ENCODE data around the gene PPA2.

DNA sequence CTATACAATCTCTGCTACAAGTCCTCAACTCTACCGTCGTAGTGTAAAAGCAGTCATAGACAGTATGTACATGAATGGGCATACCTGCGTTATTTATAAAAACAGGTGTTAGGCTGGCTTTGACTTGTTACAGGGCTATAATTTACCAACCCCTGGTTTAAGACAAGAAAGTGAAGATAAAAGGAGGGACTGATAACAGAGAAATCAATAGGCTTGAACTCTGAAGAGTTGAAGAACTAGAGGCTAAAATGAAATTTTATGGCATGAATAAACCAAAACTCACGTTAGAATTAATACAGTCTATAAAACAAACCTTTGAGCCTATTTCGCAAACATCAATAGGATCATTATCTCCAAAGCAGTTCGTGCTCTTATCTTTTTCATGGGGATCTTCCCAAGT, 36.2 kb downstream of the PPA2 start:
- TF ChIP-seq, protein P1, sequence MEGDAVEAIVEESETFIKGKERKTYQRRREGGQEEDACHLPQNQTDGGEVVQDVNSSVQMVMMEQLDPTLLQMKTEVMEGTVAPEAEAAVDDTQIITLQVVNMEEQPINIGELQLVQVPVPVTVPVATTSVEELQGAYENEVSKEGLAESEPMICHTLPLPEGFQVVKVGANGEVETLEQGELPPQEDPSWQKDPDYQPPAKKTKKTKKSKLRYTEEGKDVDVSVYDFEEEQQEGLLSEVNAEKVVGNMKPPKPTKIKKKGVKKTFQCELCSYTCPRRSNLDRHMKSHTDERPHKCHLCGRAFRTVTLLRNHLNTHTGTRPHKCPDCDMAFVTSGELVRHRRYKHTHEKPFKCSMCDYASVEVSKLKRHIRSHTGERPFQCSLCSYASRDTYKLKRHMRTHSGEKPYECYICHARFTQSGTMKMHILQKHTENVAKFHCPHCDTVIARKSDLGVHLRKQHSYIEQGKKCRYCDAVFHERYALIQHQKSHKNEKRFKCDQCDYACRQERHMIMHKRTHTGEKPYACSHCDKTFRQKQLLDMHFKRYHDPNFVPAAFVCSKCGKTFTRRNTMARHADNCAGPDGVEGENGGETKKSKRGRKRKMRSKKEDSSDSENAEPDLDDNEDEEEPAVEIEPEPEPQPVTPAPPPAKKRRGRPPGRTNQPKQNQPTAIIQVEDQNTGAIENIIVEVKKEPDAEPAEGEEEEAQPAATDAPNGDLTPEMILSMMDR (conservative IDR thresholded peaks at IDR 0.05 in 1 of 2, IDR thresholded peaks at IDR 0.05 in 1 of 2; ENCODE audit: low read depth in 1 of 2, low read length in 2 of 2), result no peak
- TF ChIP-seq EZH2 (IDR thresholded peaks at IDR 0.05; ENCODE audit: low read length, missing control alignments), result no peak

All from fibroblast of lung (primary cell).